Gastrocnemius medialis (tissue), 4 donors: ENCODE results near the gene PBX1. TPM values are rescaled to one million over a fixed set of nuclear protein-coding genes. Genes with fewer than 3 reads are reported as not detected.

Experiments used
- ATAC-seq, 2 donors: fragments of 150-250 bp; one replicate each; pipeline ENCODE4 v1.9.1; 2016
- DNase-seq, 2 donors: peaks; one replicate each; pipeline ENCODE4 v3.0.0-alpha.2; 2019
- H3K27ac ChIP-seq, 4 donors: fragments of 200-600 bp; sonication (generic); 1 replicate in 1 of 4; 2 replicates in 3 of 4; pipeline ENCODE4 v1.5.1; 2016 to 2018; ENCODE audit warnings: mild to moderate bottlenecking in 2 of 4, moderate library complexity in 1 of 4
- H3K27me3 ChIP-seq, 3 donors: fragments of 200-600 bp; sonication (generic) in 2 of 3; 1 replicate in 1 of 3; 2 replicates in 2 of 3; pipeline versions ENCODE4 v1.5.1 to v1.6.0; 2016 to 2019; ENCODE audit warnings: mild to moderate bottlenecking in 1 of 3, moderate library complexity in 1 of 3
- H3K36me3 ChIP-seq, 2 donors: fragments of 200-600 bp; sonication (generic) in 1 of 2; one replicate each; pipeline ENCODE4 v1.5.1; 2017 to 2018
- H3K4me1 ChIP-seq, 2 donors: fragments of 200-600 bp; sonication (generic) in 1 of 2; one replicate each; pipeline ENCODE4 v1.5.1; 2016 to 2017; ENCODE audit warnings: mild to moderate bottlenecking in 2 of 2
- H3K4me3 ChIP-seq, 4 donors: fragments of 200-600 bp; sonication (generic) in 3 of 4; 1 replicate in 1 of 4; 2 replicates in 3 of 4; pipeline ENCODE4 v1.5.1; 2016 to 2019; ENCODE audit warnings: mild to moderate bottlenecking in 2 of 4
- H3K9me3 ChIP-seq, 3 donors: fragments of 200-600 bp; sonication (generic) in 2 of 3; 1 replicate in 1 of 3; 2 replicates in 2 of 3; pipeline ENCODE4 v1.5.1; 2016 to 2019
- CTCF ChIP-seq, 5 experiments: fragments of 450-650 bp in 3 of 5; fragments of 200-600 bp in 2 of 5; sonication (generic) in 2 of 5; IDR thresholded peaks in 4 of 5; conservative IDR thresholded peaks in 1 of 5; 1 replicate in 4 of 5; 2 replicates in 1 of 5; pipeline ENCODE4 v1.5.1; 2016 to 2019; ENCODE audit warnings: antibody characterized with exemption in 5 of 5, mild to moderate bottlenecking in 3 of 5, moderate library complexity in 3 of 5
- POLR2A ChIP-seq, 2 donors: fragments of 450-650 bp; IDR thresholded peaks; one replicate each; pipeline ENCODE4 v1.6.1; 2017; ENCODE audit warnings: antibody characterized with exemption in 2 of 2, mild to moderate bottlenecking in 2 of 2, moderate library complexity in 2 of 2
- in situ Hi-C, 4 donors: fragments of 200-750 bp; cut with MboI; loops; one replicate each; pipeline versions ENCODE4 v1.15.0 to v1.8.0; 2017; ENCODE audit warnings: low sequenced_read_pairs in 4 of 4
- intact Hi-C: fragments of 100-400 bp; cut with DNase I; formaldehyde crosslinking; loops from one replicate; pipeline ENCODE4 v1.15.1; 2023; ENCODE audit warnings: low total_unique reads
- total RNA-seq, 4 donors: library from RNA; depleted of rRNA; stranded (reverse); fragments of >200 nt; gene quantifications; one replicate each; pipeline versions ENCODE4 v1.1.0 to v1.2.3, GENCODE V29; 2016

Gene PBX1
- total RNA-seq, 4 donors from 2014 or later, result 21.7 to 36.5 (median 29.0) TPM

- in situ Hi-C loops (no loop called here), intact Hi-C loops (no loop called here)
- H3K36me3 ChIP-seq, result no peaks in the 10 kb centered on the region
- DNase-seq (no peak), ATAC-seq (no peak)
- H3K9me3 ChIP-seq, result no peaks in the 10 kb centered on the region
- H3K27ac ChIP-seq, result peak overlapping the region; percentile 47 to 72 (median 58)
- TF ChIP-seq CTCF (IDR thresholded peaks at IDR 0.05 in 4 of 5, conservative IDR thresholded peaks at IDR 0.05 in 1 of 5), result no peak
- peak overlapping the region in 1 of 4 donors; percentile 18 for H3K4me3 ChIP-seq
- H3K27me3 ChIP-seq, result no peaks in the 10 kb centered on the region
- H3K4me1 ChIP-seq, result peaks cover 30 to 31% of the 10 kb centered on the region in 2 donors
These were observed 30.4 kb downstream of the PBX1 start for GRCh38 chr1:164589408-164589807.

GRCh38 chr1:164589961-164590507 lies 31.1 kb downstream of the PBX1 start:
- intact Hi-C loops, result no loop called here
- Histone ChIP-seq H3K9me3 (no peaks in the 10 kb centered on the region), H3K4me1 (peaks cover 26 to 28% of the 10 kb centered on the region in 2 donors), H3K27me3 (no peaks in the 10 kb centered on the region), H3K36me3 (no peaks in the 10 kb centered on the region), H3K27ac (peak overlapping the region in 3 of 4 donors; percentile 18 to 72 (median 53)), H3K4me3 (no peak overlapping the region)
- ATAC-seq (no peak), DNase-seq (no peak)
- TF ChIP-seq CTCF (IDR thresholded peaks at IDR 0.05 in 4 of 5, conservative IDR thresholded peaks at IDR 0.05 in 1 of 5), result no peak
- no peak for TF ChIP-seq POLR2A (IDR thresholded peaks at IDR 0.05)
- in situ Hi-C loops, result no loop called here

DNA sequence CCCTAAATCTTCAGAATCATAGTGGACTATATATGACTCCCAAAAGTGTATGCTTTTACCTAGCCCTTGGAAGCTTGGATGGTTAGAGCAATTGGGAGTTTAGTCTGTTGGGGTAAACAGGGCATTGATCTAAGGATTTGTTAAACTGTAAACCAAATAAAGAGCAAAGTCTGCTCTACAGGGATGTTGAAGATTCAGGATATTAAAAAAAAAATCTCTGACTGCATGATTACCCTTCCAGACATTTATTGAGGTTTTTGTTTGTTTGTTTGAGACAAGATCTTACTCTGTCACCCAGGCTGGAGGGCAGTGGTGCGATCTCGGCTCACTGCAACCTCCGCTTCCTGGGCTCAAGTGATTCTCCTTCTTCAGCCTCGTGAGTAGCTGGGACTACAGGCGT lies 31.6 kb downstream of the PBX1 start:
- no peak overlapping the region for H3K4me3 ChIP-seq
- TF ChIP-seq CTCF (IDR thresholded peaks at IDR 0.05 in 4 of 5, conservative IDR thresholded peaks at IDR 0.05 in 1 of 5), result no peak
- no peak for TF ChIP-seq POLR2A (IDR thresholded peaks at IDR 0.05)
- intact Hi-C loops (no loop called here), in situ Hi-C loops (no loop called here)
- no peaks in the 10 kb centered on the region for H3K9me3 ChIP-seq
- DNase-seq (no peak), ATAC-seq (no peak)
- H3K4me1 ChIP-seq, result peaks cover 23% of the 10 kb centered on the region in 2 donors
- H3K27ac ChIP-seq, result peak overlapping the region in 1 of 4 donors; percentile 72
- H3K27me3 ChIP-seq, result no peaks in the 10 kb centered on the region
- H3K36me3 ChIP-seq, result no peaks in the 10 kb centered on the region

- intact Hi-C loops, result no loop called here
- no peak for ATAC-seq
- H3K36me3 ChIP-seq, result no peaks in the 10 kb centered on the region
These were observed 32.9 kb downstream of the PBX1 start for GRCh38 chr1:164591858-164592257.

More at GRCh38 chr1:164591858-164592257, 32.9 kb downstream of the PBX1 start:
- no peak for DNase-seq
- Histone ChIP-seq H3K4me1 (peaks cover 23% of the 10 kb centered on the region in 2 donors), H3K27ac (no peak overlapping the region), H3K4me3 (no peak overlapping the region), H3K27me3 (no peaks in the 10 kb centered on the region), H3K9me3 (no peaks in the 10 kb centered on the region)
- in situ Hi-C loops, result no loop called here
- TF ChIP-seq CTCF (IDR thresholded peaks at IDR 0.05 in 4 of 5, conservative IDR thresholded peaks at IDR 0.05 in 1 of 5) (no peak), POLR2A (IDR thresholded peaks at IDR 0.05) (no peak)
